Endodermal cell (in vitro differentiated cells): ENCODE results near the gene FBXL19. TPM values are rescaled to one million over a fixed set of nuclear protein-coding genes. Genes with fewer than 3 reads are reported as not detected.

Source experiments
- DNase-seq: peaks from one replicate; pipeline ENCODE4 v3.0.0-alpha.2; 2017
- H3K27ac ChIP-seq: 2 replicates; pipeline ENCODE4 v1.5.1; 2013; ENCODE audit warnings: mild to moderate bottlenecking, low read depth, low read length, moderate library complexity
- H3K27me3 ChIP-seq: 2 replicates; pipeline ENCODE4 v1.6.1; 2013; ENCODE audit warnings: mild to moderate bottlenecking, low read length, moderate library complexity; ENCODE audit not compliant: insufficient read depth, control insufficient read depth, poor library complexity, severe bottlenecking
- H3K36me3 ChIP-seq: 2 replicates; pipeline ENCODE4 v1.7.0; 2013; ENCODE audit warnings: mild to moderate bottlenecking, low read length, moderate library complexity; ENCODE audit not compliant: control insufficient read depth, insufficient read depth
- H3K4me1 ChIP-seq: one replicate; pipeline ENCODE4 v1.7.0; 2013; ENCODE audit warnings: low read length; ENCODE audit not compliant: control insufficient read depth, insufficient read depth
- H3K4me3 ChIP-seq: 2 replicates; pipeline ENCODE4 v1.5.1; 2013; ENCODE audit warnings: mild to moderate bottlenecking, low read length, moderate library complexity
- H3K9ac ChIP-seq: 2 replicates; pipeline ENCODE4 v1.6.1; 2013; ENCODE audit warnings: mild to moderate bottlenecking, low read length, moderate library complexity; ENCODE audit not compliant: poor library complexity, severe bottlenecking; ENCODE audit errors: extremely low read depth
- H3K9me3 ChIP-seq: 2 replicates; pipeline ENCODE4 v1.6.1; 2013; ENCODE audit warnings: mild to moderate bottlenecking, low read length, moderate library complexity; ENCODE audit not compliant: control insufficient read depth
- H3K27ac Mint-ChIP-seq: 2 replicates; pipeline ENCODE4 v1.8.0; 2020; ENCODE audit warnings: mixed read lengths
- H3K27me3 Mint-ChIP-seq: 2 replicates; pipeline ENCODE4 v1.8.0; 2021; ENCODE audit warnings: mild to moderate bottlenecking, mixed read lengths; ENCODE audit not compliant: insufficient read depth
- H3K36me3 Mint-ChIP-seq: 2 replicates; pipeline ENCODE4 v1.8.0; 2020; ENCODE audit warnings: low read depth, mixed read lengths
- H3K4me1 Mint-ChIP-seq: 2 replicates; pipeline ENCODE4 v1.8.0; 2020; ENCODE audit warnings: mixed read lengths
- H3K4me3 Mint-ChIP-seq: 2 replicates; pipeline ENCODE4 v1.8.0; 2020; ENCODE audit warnings: mild to moderate bottlenecking, moderate library complexity, mixed read lengths
- H3K9me3 Mint-ChIP-seq: 2 replicates; pipeline ENCODE4 v1.8.0; 2020; ENCODE audit warnings: mild to moderate bottlenecking, mixed read lengths
- CTCF ChIP-seq: fragments of 200-600 bp; sonication (generic); conservative IDR thresholded peaks from 2 replicates; pipeline ENCODE4 v1.5.0; 2021; ENCODE audit warnings: antibody characterized with exemption, mild to moderate bottlenecking
- whole genome bisulfite sequencing, 2 experiments: methylation state at CpG; one replicate each; pipeline versions ENCODE4 v1.1.5 to v1.1.7; 2013; ENCODE audit warnings: missing lambda C conversion rate in 2 of 2, mixed read lengths in 1 of 2; ENCODE audit not compliant: insufficient coverage in 1 of 2, insufficient read length in 1 of 2; 5-methylcytosine and 5-hydroxymethylcytosine counted together
- total RNA-seq, 2 donors: library from RNA; stranded (reverse); fragmentation: NEBNext Ultra II Directional in 1 of 2; extraction: Animal tissue kit (Norgen Biotek cat#: 25700) in 1 of 2; gene quantifications; 2 replicates in 1 of 2; 3 replicates in 1 of 2; pipeline ENCODE4 v1.2.1, GENCODE V29; 2021

The FBXL19 gene
- total RNA-seq, 2 donors from 2014 or later = 74.0 to 84.3 TPM

- Histone ChIP-seq H3K27ac (peak overlapping the region; percentile 95), H3K4me3 (no peak overlapping the region), H3K27me3 (no peaks in the 10 kb centered on the region)
Observed at GRCh38 chr16:30946671-30947540, 23.5 kb downstream of the FBXL19 start.

GRCh38 chr16:30947541-30947858, 24.1 kb downstream of the FBXL19 start:
- no peaks in the 10 kb centered on the region for H3K27me3 ChIP-seq
- DNase-seq = peak; percentile 72
- WGBS, 2 experiments = 26% methylated on average over 2 of the region's 3 CpGs; no CpG with 5 or more reads in 1 of the 2 experiments
- no peaks in the 10 kb centered on the region for H3K9me3 ChIP-seq
- peak overlapping the region; percentile 62 for H3K4me3 ChIP-seq
- H3K27me3 Mint-ChIP-seq = no peaks in the 10 kb centered on the region
- TF ChIP-seq CTCF = no peak
- H3K36me3 ChIP-seq = peaks cover 44% of the 10 kb centered on the region
- peak overlapping the region; percentile 95 for H3K27ac ChIP-seq
- peak overlapping the region; percentile 96 for H3K27ac Mint-ChIP-seq
- H3K4me1 Mint-ChIP-seq = peaks cover 20% of the 10 kb centered on the region
- H3K4me1 ChIP-seq = peaks cover 12% of the 10 kb centered on the region
- peak overlapping the region; percentile 82 for H3K4me3 Mint-ChIP-seq
- peak overlapping the region; percentile 82 for H3K9ac ChIP-seq
- H3K36me3 Mint-ChIP-seq = peaks cover 37% of the 10 kb centered on the region
- H3K9me3 Mint-ChIP-seq = no peaks in the 10 kb centered on the region

More at GRCh38 chr16:30946671-30947540, 23.5 kb downstream of the FBXL19 start:
- H3K4me1 Mint-ChIP-seq = peaks cover 20% of the 10 kb centered on the region
- Histone ChIP-seq H3K9ac (peak overlapping the region; percentile 82), H3K4me1 (peaks cover 16% of the 10 kb centered on the region), H3K36me3 (peaks cover 49% of the 10 kb centered on the region), H3K9me3 (no peaks in the 10 kb centered on the region)
- H3K9me3 Mint-ChIP-seq = no peaks in the 10 kb centered on the region
- 88 to 93% methylated on average over 25 to 38 of the region's 38 CpGs for WGBS, 2 experiments
- H3K36me3 Mint-ChIP-seq = peaks cover 40% of the 10 kb centered on the region
- H3K27me3 Mint-ChIP-seq = no peaks in the 10 kb centered on the region
- DNase-seq = peak; percentile 60
- H3K4me3 Mint-ChIP-seq = peak overlapping the region; percentile 11
- H3K27ac Mint-ChIP-seq = peak overlapping the region; percentile 79
- no peak for TF ChIP-seq CTCF

GRCh38 chr16:30947859-30948666, 24.7 kb downstream of the FBXL19 start:
- Mint-ChIP-seq H3K27ac (peak overlapping the region; percentile 96), H3K27me3 (no peaks in the 10 kb centered on the region), H3K4me1 (peaks cover 20% of the 10 kb centered on the region), H3K9me3 (no peaks in the 10 kb centered on the region), H3K36me3 (peaks cover 31% of the 10 kb centered on the region), H3K4me3 (peak overlapping the region; percentile 82)
- Histone ChIP-seq H3K27ac (peak overlapping the region; percentile 95), H3K9me3 (no peaks in the 10 kb centered on the region), H3K4me1 (peaks cover 12% of the 10 kb centered on the region), H3K4me3 (peak overlapping the region; percentile 91), H3K36me3 (peaks cover 38% of the 10 kb centered on the region), H3K27me3 (no peaks in the 10 kb centered on the region), H3K9ac (peak overlapping the region; percentile 82)
- peak; percentile 23 for TF ChIP-seq CTCF
- 8 to 9% methylated on average over 23 to 38 of the region's 44 CpGs for WGBS, 2 experiments
- DNase-seq = peak; percentile 100
